Stimulated activated naive CD8-positive, alpha-beta T cell treated with anti-CD3 and anti-CD28 coated beads, Interleukin-15, Interleukin-2, amounts not matched to agents 100 U/mL and 50 U/mL, for 24 hours (primary cell): Measurements from ENCODE around the gene STK4.

Experiments
- ATAC-seq: fragments of 150-1000 bp; cut with Tn5 transposase; one replicate; pipeline ENCODE4 v1.10.0; 2021
- DNase-seq: peaks from one replicate; pipeline ENCODE4 v3.0.0; 2021

Gene STK4

DNA sequence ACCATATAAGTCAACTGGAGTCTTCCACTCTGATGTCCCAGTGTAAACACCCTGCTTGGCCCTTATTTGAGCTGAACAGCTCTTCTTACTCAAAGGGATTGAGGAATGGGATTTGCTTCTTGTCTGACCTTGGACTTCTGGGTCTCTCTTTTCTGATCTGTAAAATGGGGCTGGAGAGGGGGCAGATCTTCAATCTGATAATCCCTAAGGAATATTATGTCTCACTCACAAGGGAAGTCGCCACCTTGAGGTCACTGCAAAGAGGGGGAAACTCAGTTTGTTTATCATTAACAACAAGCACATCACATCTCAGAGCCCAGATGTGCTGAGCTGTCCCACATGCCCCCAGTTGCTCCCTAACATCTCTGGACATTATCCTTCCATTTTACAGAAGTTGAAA is 119.6 kb downstream of the STK4 start:
- peak; percentile 6 for ATAC-seq

GRCh38 chr20:45087097-45087790 is 120.9 kb downstream of the STK4 start:
- ATAC-seq, result no peak

More for the DNA sequence above, 119.6 kb downstream of the STK4 start:
- DNase-seq, result no peak

DNA sequence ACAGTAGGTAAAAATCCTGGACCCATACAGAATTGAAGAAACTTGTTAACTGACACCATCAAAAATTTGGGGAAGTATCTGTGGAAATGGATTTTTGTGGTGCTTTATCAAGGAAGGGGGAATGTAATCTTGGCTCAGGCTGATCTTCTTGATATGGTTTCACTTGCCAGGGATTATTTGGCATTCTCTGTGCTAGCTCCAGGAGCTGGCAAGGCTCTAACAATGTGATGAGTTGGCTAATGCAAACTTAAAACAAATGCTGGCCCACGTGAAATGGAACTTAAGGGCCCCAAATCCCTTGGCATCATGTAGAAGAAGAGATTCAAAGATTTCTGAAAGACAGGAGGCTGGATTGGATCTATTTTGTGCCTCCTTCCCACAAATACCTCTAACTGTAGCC is 121.5 kb downstream of the STK4 start:
- DNase-seq (no peak), ATAC-seq (no peak)

More at GRCh38 chr20:45087097-45087790, 120.9 kb downstream of the STK4 start:
- DNase-seq, result no peak

DNA sequence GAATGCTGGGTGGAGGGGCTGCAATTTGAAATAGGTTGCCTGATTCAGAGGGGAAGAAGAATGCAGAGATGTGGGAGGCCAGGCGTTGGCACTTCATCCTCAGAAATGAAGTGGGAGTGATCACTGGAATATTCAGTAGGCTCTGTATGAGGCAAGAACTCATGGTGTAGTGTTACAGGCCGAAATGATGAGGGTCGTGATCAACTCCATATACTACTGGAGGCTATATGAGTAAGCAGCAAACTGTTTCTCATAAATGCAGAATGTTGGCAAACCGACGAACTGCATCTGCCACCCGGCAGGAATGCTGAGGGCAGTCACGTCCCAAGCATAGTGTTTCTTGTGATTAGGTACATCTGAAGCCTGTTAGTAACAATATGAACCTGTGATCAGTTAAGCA is 121.9 kb downstream of the STK4 start:
- ATAC-seq (no peak), DNase-seq (no peak)

- no peak for DNase-seq
- ATAC-seq, result no peak
Measured at GRCh38 chr20:45090481-45090880, 124.2 kb downstream of the STK4 start.

DNA sequence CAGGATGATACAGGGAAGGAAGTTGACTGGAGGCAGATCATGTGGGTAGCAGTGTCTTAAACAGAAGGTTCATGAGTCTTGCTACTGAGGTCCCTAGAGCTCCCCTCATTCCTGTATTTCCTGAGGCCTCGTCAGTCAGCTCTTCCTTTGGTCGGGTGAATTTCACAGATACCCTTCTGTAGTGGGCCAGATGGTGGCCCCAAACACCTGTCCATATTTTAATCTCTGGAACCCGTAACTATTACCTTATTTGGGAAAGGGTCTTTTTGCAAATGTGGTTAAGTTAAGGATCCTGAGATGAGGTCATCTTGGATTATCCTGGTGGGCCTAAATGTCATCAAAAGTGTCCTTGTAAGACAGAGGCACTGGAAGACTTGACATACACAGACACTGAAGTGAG is 125.1 kb downstream of the STK4 start:
- ATAC-seq (no peak), DNase-seq (no peak)

GRCh38 chr20:45092898-45093297 is 126.6 kb downstream of the STK4 start:
- DNase-seq, result no peak
- ATAC-seq, result no peak

- ATAC-seq, result no peak
- DNase-seq, result no peak
Measured at GRCh38 chr20:45094201-45094600, 127.9 kb downstream of the STK4 start.

DNA sequence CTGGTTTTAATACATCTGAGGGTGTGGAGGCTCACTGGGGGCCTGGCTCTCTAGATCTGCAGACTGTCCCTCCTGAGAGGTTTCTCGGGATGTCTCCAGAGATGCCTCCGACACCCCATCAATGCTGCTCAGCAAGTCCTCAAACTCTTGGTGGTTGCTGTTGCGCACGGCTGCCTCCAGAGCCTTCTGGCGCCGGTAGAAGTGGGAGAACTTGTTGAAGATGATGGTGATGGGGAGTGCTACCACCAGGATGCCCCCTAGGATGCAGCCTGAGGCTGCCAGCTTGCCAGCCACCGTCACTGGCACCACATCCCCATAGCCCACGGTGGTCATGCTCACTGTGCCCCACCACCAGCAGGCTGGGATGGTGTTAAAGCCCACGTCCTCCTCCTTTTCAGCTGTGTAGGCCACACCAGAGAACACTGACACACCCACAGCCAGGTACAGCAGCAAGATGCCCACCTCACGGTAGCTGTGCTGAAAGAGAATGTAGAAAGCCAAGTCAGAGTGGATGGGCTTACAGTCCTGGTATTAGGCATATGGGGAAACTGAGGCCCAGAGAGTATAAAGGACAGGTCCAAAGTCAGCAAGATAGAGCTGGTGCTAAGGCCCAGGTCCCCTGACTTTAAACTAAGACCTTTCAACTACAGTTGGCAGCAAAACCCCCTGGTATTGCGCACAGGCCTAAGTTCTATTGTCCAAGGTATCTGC is 128.7 kb downstream of the STK4 start:
- ATAC-seq, result no peak
- no peak for DNase-seq

- ATAC-seq (peak; percentile 50), DNase-seq (peak; percentile 66)
Measured at GRCh38 chr20:45095805-45096238, 129.5 kb downstream of the STK4 start.

GRCh38 chr20:45096781-45097180 is 130.5 kb downstream of the STK4 start:
- no peak for DNase-seq
- ATAC-seq, result no peak

- ATAC-seq, result no peak
- peak; percentile 50 for DNase-seq
Measured at GRCh38 chr20:45097485-45098102, 131.3 kb downstream of the STK4 start.

GRCh38 chr20:45098103-45098773 is 131.9 kb downstream of the STK4 start:
- DNase-seq (peak; percentile 27), ATAC-seq (no peak)

GRCh38 chr20:45100563-45101245 is 134.4 kb downstream of the STK4 start, which contains the start of gene KCNS1:
KCNS1 (minus strand) TSS chr20:45101127; CDS start chr20:45099236, 1,891 bp downstream.
- no peak for ATAC-seq
- DNase-seq, result peak; percentile 14

GRCh38 chr20:45101333-45101850 is 135.1 kb downstream of the STK4 start:
- no peak for ATAC-seq
- DNase-seq, result no peak

- no peak for ATAC-seq
- no peak for DNase-seq
Measured at GRCh38 chr20:45103072-45103471, 136.8 kb downstream of the STK4 start.

DNA sequence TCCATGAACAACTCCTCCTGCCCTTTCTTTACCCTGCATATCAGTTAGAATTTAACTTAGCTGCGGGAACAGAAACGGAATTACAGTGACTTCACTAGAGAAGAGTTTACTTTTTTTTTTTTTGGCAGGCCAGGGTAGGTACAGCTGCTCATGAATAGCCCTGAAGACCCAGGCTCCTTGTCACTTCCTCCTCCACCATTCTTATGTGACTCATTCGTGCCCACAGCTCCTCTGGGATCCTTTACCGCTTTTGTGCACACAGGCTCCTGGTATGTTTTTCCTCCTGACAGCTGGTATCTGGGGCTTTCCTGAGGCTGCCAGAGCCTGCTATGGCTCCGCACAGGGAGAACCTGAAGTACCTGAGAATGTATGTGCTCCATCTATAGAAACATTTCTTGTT is 138.5 kb downstream of the STK4 start:
- ATAC-seq (no peak), DNase-seq (no peak)

- no peak for ATAC-seq
- DNase-seq, result no peak
Measured at GRCh38 chr20:45105317-45105716, 139.0 kb downstream of the STK4 start.

DNA sequence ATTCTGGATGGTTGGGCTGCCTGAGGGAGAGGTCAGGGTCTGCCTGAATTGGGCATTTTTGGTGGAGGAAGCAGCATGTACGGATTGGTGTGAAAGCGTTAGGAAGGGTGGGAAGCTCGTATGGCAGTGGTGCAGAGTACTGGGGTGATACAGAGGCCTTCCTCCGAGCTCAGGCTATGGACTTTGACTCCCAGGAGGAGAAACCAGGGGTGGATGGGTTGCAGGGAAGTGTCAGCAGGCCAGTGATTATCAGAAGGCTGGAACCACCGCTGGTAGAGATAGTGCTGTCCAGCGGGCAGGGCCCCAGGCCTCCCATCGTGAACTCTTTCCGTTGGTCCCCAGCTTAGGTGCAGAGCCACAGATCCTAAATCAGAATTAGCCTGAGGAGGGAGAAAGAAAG is 143.3 kb downstream of the STK4 start:
- DNase-seq, result no peak
- no peak for ATAC-seq

GRCh38 chr20:45110301-45110700 is 144.0 kb downstream of the STK4 start:
- DNase-seq (no peak), ATAC-seq (no peak)

GRCh38 chr20:45111285-45111684 is 145.0 kb downstream of the STK4 start:
- DNase-seq (no peak), ATAC-seq (no peak)
